Pancreas (tissue), 10 donors: ENCODE results near the gene ZNF496. TPM values are rescaled to one million over a fixed set of nuclear protein-coding genes. Genes with fewer than 3 reads are reported as not detected.

Experiments used
- ATAC-seq, 4 donors: fragments of 200-7000 bp; cut with Tn5 transposase; one replicate each; pipeline versions ENCODE4 v1.8.0 to v1.9.1; 2020; ENCODE audit warnings: mild to moderate bottlenecking in 4 of 4, moderate library complexity in 4 of 4
- DNase-seq, 6 donors: peaks; one replicate each; pipeline ENCODE4 v3.0.0-alpha.2; 2020
- FAIRE-seq: peaks from 2 replicates; lab custom pipeline; 2012; peaks lifted over from hg19 to GRCh38; lab: Jason Lieb, UNC
- H3K27ac ChIP-seq, 4 donors: fragments of 200-600 bp; sonication (generic); 1 replicate in 3 of 4; 2 replicates in 1 of 4; pipeline versions ENCODE4 v1.5.0 to v1.8.0; 2020
- H3K27me3 ChIP-seq, 4 donors: fragments of 200-600 bp; one replicate each; pipeline ENCODE4 v1.8.0; 2021
- H3K36me3 ChIP-seq, 3 donors: fragments of 200-600 bp; sonication (generic) in 1 of 3; one replicate each; pipeline versions ENCODE4 v1.5.0 to v1.8.0; 2020 to 2021
- H3K4me1 ChIP-seq, 3 donors: fragments of 200-600 bp; one replicate each; pipeline ENCODE4 v1.8.0; 2021
- H3K4me3 ChIP-seq, 4 donors: fragments of 200-600 bp; sonication (generic) in 2 of 4; one replicate each; pipeline versions ENCODE4 v1.5.0 to v1.8.0; 2020 to 2021
- H3K9me3 ChIP-seq, 4 donors: fragments of 200-600 bp; one replicate each; pipeline ENCODE4 v1.8.0; 2021
- CTCF ChIP-seq, 4 donors: fragments of 200-600 bp; sonication (generic) in 3 of 4; IDR thresholded peaks; one replicate each; pipeline versions ENCODE4 v1.5.0 to v1.8.0; 2021; ENCODE audit warnings: antibody characterized with exemption in 4 of 4
- WGBS, 2 donors: extraction: QIAGEN DNeasy Blood & Tissue Kit; methylation state at CpG; one replicate each; pipeline ENCODE4 v1.1.7; 2013; 5-methylcytosine and 5-hydroxymethylcytosine counted together
- intact Hi-C, 3 donors: fragments of 100-400 bp; cut with DNase I; formaldehyde crosslinking; loops; one replicate each; pipeline versions ENCODE4 v1.11.1 to v1.14.2; 2022
- polyA plus RNA-seq, 2 donors: library from polyadenylated mRNA; stranded (reverse); fragments of 200-250 nt; gene quantifications; one replicate each; pipeline ENCODE4 v1.2.3, GENCODE V29; 2013
- total RNA-seq, 6 donors: library from RNA; stranded (reverse); fragmentation: NEBNext Ultra II Directional in 4 of 6; extraction: Animal tissue kit (Norgen Biotek cat#: 25700) in 4 of 6; gene quantifications; one replicate each; pipeline versions ENCODE4 v1.2.1 to v1.2.4, GENCODE V29; 2021 to 2023
- donor health status: healthy with polysubstance abuse.
- donor health status: DM: no; HTN: no; CAD: no; lungs with moderate emphysema.
- donor health status: DM: no; HTN: no; CAD: no.
- donor health status: control.
- donor health status: control.
- donor health status: Bipolar disorder and iron deficiency.
- donor health status: DM: yes; HTN: yes; CAD: no.
- donor health status: DM: no; HTN: no; CAD: no.
- donor health status: DM: no; HTN: no; CAD: no.
- donor health status: DM: yes; HTN: yes; CAD: no.

The ZNF496 gene
- total and polyA plus RNA-seq, 8 donors = 11.4 to 24.4 (median 18.8) TPM

DNA sequence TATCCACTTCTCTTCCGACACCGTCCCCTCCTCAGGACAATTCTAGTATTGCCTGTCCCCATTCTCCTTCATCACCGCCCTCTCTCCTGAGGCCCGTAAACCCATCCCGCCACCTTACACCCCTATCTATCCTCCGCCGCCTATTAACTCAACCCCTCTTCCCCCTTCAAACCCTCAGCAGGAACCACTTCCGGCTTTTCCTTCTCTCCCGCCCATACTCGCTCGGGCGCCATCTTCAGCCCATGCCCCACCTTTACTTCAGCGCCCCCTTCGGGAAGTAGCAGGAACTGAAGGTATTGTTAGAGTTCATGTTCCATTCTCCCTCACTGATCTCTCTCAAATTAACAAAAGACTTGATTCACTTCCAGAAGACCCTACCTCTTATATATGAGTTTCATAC, 44.2 kb downstream of the ZNF496 start:
- Histone ChIP-seq H3K4me1 (no peaks in the 10 kb centered on the region), H3K4me3 (no peak overlapping the region), H3K27me3 (no peaks in the 10 kb centered on the region), H3K9me3 (no peaks in the 10 kb centered on the region), H3K36me3 (no peaks in the 10 kb centered on the region), H3K27ac (no peak overlapping the region)
- no peak for TF ChIP-seq CTCF (IDR thresholded peaks at IDR 0.05)
- intact Hi-C loops = no loop called here
- FAIRE-seq = no peak
- ATAC-seq = no peak
- DNase-seq = no peak
- 90 to 96% methylated on average over 14 of the region's 14 CpGs for WGBS, 2 donors

- TF ChIP-seq CTCF (IDR thresholded peaks at IDR 0.05) = no peak
- Histone ChIP-seq H3K4me1 (no peaks in the 10 kb centered on the region), H3K27ac (no peak overlapping the region), H3K36me3 (no peaks in the 10 kb centered on the region), H3K27me3 (no peaks in the 10 kb centered on the region), H3K9me3 (no peaks in the 10 kb centered on the region), H3K4me3 (no peak overlapping the region)
- FAIRE-seq = no peak
- ATAC-seq = no peak
- no peak for DNase-seq
- 96 to 97% methylated on average over 22 to 23 of the region's 23 CpGs for WGBS, 2 donors
- intact Hi-C loops = no loop called here
Measured at GRCh38 chr1:247286134-247286670, 45.5 kb downstream of the ZNF496 start.

GRCh38 chr1:247281001-247281574, 50.6 kb downstream of the ZNF496 start:
- no peak for FAIRE-seq
- WGBS, 2 donors = 35 to 55% methylated on average over 5 of the region's 5 CpGs
- H3K27ac ChIP-seq = no peak overlapping the region
- intact Hi-C loops = no loop called here
- H3K4me1 ChIP-seq = no peaks in the 10 kb centered on the region
- TF ChIP-seq CTCF (IDR thresholded peaks at IDR 0.05) = no peak
- no peak for ATAC-seq
- no peaks in the 10 kb centered on the region for H3K36me3 ChIP-seq
- no peak overlapping the region for H3K4me3 ChIP-seq
- H3K9me3 ChIP-seq = no peaks in the 10 kb centered on the region
- H3K27me3 ChIP-seq = no peaks in the 10 kb centered on the region
- DNase-seq = no peak

DNA sequence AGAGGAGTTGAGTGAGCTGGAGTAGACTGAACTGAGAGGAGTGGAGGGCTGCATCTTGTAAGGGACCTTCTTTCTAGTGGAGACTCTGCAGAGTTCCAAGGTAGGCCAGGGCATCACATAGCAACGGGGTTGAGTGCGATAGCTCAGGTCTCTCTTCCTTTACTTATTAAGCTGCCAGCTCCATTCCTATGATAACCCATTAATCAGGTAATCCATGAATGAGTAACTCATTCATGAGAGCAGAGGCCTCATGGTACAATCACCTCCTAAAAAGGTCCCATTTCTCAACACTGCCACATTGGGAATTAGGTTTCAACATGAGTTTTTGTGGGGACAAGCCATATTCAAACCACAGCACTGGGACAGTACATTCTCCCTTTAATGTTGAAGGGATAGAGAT, 54.5 kb downstream of the ZNF496 start:
- Histone ChIP-seq H3K27me3 (no peaks in the 10 kb centered on the region), H3K27ac (no peak overlapping the region), H3K4me1 (no peaks in the 10 kb centered on the region), H3K4me3 (no peak overlapping the region), H3K9me3 (no peaks in the 10 kb centered on the region), H3K36me3 (no peaks in the 10 kb centered on the region)
- no peak for TF ChIP-seq CTCF (IDR thresholded peaks at IDR 0.05)
- intact Hi-C loops = no loop called here
- no peak for DNase-seq
- no peak for FAIRE-seq
- 40 to 46% methylated on average over 2 of the region's 2 CpGs for WGBS, 2 donors
- ATAC-seq = no peak

- no peak for TF ChIP-seq CTCF (IDR thresholded peaks at IDR 0.05)
- intact Hi-C loops = no loop called here
- DNase-seq = no peak
- no peak for FAIRE-seq
- H3K27me3 ChIP-seq = no peaks in the 10 kb centered on the region
- 60 to 65% methylated on average over 3 of the region's 3 CpGs for whole genome bisulfite sequencing, 2 donors
- H3K4me3 ChIP-seq = no peak overlapping the region
- no peak overlapping the region for H3K27ac ChIP-seq
- H3K36me3 ChIP-seq = no peaks in the 10 kb centered on the region
- H3K9me3 ChIP-seq = no peaks in the 10 kb centered on the region
- ATAC-seq = no peak
- H3K4me1 ChIP-seq = no peaks in the 10 kb centered on the region
Measured at GRCh38 chr1:247274605-247275256, 56.9 kb downstream of the ZNF496 start.
